Measurements from ENCODE around the gene GPR15. TPM values are rescaled to one million over a fixed set of nuclear protein-coding genes. Genes with fewer than 3 reads are reported as not detected.
A peak's percentile ranks its signal among the peaks of the same experiment; 100 is the strongest.
"Not testable (repeated sequence)": the region's sequence is repeated elsewhere in the genome, so short reads cannot be mapped to it uniquely, and the experiment has no call there.

GPR15 gene
- total RNA-seq, 1 donor, result not detected

DNA sequence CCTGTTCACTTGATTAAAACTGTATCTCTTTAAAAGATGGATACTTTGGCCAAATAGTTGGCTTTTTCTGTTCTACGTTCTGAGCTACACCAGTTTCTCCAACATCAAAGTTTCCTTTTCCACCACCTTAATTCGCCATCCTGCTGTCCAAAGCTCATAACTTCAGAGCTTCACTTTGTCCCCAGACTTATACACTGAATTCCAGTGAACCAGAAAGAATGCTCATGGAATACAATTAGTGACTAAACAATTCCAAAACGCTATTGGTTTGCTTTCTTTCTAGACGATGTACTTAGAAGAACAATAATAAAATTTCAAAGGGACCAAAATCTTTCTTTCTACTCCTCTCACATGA is 23.2 kb downstream of the GPR15 start:
- no peak overlapping the region for H3K4me3 ChIP-seq (ENCODE audit: low read depth, low read length)
- DNase-seq (ENCODE audit: low read depth), result no peak
- TF ChIP-seq, protein P1, sequence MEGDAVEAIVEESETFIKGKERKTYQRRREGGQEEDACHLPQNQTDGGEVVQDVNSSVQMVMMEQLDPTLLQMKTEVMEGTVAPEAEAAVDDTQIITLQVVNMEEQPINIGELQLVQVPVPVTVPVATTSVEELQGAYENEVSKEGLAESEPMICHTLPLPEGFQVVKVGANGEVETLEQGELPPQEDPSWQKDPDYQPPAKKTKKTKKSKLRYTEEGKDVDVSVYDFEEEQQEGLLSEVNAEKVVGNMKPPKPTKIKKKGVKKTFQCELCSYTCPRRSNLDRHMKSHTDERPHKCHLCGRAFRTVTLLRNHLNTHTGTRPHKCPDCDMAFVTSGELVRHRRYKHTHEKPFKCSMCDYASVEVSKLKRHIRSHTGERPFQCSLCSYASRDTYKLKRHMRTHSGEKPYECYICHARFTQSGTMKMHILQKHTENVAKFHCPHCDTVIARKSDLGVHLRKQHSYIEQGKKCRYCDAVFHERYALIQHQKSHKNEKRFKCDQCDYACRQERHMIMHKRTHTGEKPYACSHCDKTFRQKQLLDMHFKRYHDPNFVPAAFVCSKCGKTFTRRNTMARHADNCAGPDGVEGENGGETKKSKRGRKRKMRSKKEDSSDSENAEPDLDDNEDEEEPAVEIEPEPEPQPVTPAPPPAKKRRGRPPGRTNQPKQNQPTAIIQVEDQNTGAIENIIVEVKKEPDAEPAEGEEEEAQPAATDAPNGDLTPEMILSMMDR (IDR thresholded peaks at IDR 0.05; ENCODE audit: insufficient read depth, low read depth, low read length), result no peak

DNA sequence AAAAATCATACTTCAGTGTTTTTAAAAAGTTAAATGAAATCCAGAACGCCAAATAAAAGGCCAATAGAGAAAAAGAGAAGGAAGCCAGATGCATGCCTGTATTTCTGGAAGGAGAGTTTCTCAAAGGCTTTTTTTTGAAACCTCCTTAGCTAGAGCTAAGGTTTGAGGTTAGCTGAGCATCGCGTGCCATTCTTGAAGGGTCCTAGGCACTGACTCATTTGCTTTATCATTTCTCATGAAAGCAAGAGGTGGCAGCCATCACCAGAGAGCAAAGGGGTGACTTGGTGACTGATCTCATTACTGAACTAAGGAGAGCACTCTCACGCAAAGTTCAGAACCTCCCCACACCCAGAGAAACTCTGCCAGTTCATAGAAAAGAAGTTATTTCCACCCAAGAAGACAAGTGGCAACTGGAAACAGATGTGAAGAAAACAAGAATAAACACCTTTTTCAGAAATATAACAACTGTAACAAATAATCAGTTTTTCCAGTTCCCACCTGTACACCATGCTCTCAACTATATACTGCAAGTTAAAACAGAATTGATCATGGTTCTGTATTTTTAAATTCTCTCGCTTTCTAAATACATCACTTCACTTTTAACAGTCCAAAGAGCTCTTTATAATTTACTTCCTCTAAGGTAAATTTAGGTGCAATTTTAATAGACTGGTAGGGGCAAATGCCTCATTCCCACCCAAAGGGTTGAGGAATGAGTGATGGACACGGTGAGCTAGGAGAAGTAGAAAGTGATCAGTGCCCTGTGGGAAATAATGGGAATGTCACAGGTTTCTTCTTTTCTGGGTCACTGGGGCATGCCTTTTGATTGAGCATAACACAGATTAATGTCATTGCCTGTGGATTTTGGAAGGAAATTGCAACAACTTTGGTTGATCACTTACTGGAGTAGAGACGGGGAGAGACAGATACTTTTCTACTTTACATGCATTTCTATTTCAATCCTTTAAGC is 24.7 kb downstream of the GPR15 start:
- TF ChIP-seq, protein P1 (IDR thresholded peaks at IDR 0.05; ENCODE audit: insufficient read depth, low read depth, low read length), result no peak
- DNase-seq (ENCODE audit: low read depth), result peak; percentile 38
- H3K4me3 ChIP-seq (ENCODE audit: low read depth, low read length), result no peak overlapping the region

DNA sequence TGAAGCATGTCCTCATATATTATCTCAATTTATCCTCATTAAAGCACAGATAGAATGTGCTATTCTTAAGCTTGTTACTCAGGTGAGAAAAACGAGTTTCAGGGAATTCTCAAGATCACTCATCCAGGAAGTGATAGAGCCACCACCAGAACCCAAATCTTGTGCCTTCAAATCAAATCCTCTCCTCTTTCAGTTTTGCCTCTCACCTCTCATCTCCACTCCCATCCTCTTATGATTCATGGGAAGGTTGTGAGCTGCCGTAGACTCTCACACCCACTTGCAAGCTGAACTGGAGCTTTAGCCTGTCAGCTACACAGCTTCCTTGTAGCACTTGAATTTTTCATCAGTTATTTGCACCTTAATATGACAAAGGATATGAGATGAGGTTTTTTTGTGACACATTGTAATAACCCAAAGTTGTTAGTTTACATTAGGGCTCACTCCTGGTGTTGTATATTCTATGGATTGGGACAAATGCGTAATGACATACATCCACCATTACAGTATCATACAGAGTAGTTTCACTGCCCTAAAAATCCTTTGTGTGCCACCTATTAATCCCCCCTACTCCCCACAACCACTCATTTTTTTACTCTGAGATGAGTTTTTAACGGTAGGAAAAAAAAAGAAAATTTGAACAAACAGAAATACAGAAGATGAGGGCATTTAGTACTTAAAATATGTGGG is 25.7 kb downstream of the GPR15 start:
- TF ChIP-seq, protein P1 (IDR thresholded peaks at IDR 0.05; ENCODE audit: insufficient read depth, low read depth, low read length), result no peak
- no peak overlapping the region for H3K4me3 ChIP-seq (ENCODE audit: low read depth, low read length)
- no peak for DNase-seq (ENCODE audit: low read depth)

DNA sequence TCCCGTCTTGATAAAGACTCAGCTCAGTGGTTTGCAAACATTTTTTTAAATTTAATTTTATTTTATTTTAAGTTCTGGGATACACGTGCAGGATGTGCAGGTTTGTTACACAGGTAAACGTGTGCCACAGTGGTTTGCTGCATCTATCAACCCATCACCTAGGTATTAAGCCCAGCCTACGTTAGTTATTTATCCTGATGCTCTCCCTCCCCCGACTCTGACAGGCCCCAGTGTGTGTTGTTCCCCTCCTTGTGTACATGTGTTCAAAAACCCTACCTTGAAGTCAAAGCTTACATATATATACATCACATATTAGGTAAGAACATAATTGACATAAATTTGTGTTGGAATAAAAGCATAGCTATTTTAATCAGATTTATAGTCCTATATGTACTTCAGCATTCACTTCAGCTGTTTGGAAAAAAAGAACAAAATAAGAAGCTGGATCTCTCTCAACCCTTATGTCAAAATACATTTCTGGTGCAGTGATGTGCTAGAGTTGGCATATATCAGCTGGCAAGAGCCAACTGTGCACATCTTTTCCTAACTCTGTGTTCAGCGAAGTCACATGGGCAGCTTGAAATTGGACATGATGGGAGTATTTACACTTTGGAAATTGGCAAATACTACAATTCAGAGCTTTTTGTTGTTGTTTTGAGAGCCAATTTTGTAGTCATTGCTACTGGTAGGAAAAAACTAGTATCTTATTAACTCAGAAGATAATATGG is 26.5 kb downstream of the GPR15 start:
- H3K4me3 ChIP-seq (ENCODE audit: low read depth, low read length), result no peak overlapping the region
- TF ChIP-seq, protein P1 (IDR thresholded peaks at IDR 0.05; ENCODE audit: insufficient read depth, low read depth, low read length), result no peak
- DNase-seq (ENCODE audit: low read depth), result no peak

DNA sequence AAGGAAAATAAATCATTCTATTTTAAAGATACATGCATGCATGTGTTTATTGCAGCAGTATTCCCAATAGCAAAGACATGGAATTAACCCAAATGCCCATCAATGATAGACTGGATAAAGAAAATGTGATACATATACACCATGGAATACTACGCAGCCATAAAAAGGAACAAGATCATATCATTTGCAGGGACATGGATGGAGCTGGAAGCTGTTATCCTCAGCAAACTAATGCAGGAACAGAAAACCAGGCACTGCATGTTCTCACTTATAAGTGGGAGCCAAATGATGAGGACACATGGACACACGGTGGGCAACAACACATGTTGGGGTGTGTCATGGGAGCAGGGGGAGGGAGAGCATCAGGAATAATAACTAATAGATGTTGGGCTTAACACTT is 28.0 kb downstream of the GPR15 start:
- not testable (repeated sequence) for DNase-seq (ENCODE audit: low read depth); H3K4me3 ChIP-seq (ENCODE audit: low read depth, low read length)

DNA sequence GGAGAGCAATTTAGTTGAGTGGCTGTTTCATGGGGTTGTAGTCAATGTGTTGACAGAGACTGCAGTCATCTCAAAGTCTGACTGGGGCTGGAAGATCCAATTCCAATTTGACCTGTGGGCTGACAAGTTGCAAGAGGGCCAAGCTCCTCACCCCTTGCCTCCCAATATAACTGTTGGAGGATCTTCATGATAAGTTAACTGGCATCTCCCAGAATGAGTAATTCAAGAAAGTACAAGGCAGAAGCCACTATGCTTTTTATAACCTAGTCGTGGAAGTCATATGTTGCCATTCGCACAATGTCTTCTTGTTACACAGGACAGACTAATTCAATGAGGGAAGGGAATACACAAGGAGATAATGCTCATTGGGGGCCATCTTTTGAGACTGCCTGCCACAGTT is 29.1 kb downstream of the GPR15 start:
- no peak overlapping the region for H3K4me3 ChIP-seq (ENCODE audit: low read depth, low read length)
- no peak for DNase-seq (ENCODE audit: low read depth)
- TF ChIP-seq, protein P1 (IDR thresholded peaks at IDR 0.05; ENCODE audit: insufficient read depth, low read depth, low read length), result no peak

All from fibroblast of villous mesenchyme (primary cell).